Head of caudate nucleus (tissue), 42 donors: ENCODE results near the gene KLF14.
A peak's percentile ranks its signal among the peaks of the same experiment; 100 is the strongest.
"Not testable (repeated sequence)": the region's sequence is repeated elsewhere in the genome, so short reads cannot be mapped to it uniquely, and the experiment has no call there.

Experiments
- DNase-seq, 42 donors: peaks; one replicate each; pipeline versions ENCODE4 v3.0.0 to v3.0.0-alpha.2; 2020 to 2021; ENCODE audit warnings: mixed read lengths in 7 of 42
- intact Hi-C: fragments of 100-400 bp; cut with DNase I; formaldehyde crosslinking; loops from one replicate; pipeline ENCODE4 v1.15.0; 2022

KLF14 gene

DNA sequence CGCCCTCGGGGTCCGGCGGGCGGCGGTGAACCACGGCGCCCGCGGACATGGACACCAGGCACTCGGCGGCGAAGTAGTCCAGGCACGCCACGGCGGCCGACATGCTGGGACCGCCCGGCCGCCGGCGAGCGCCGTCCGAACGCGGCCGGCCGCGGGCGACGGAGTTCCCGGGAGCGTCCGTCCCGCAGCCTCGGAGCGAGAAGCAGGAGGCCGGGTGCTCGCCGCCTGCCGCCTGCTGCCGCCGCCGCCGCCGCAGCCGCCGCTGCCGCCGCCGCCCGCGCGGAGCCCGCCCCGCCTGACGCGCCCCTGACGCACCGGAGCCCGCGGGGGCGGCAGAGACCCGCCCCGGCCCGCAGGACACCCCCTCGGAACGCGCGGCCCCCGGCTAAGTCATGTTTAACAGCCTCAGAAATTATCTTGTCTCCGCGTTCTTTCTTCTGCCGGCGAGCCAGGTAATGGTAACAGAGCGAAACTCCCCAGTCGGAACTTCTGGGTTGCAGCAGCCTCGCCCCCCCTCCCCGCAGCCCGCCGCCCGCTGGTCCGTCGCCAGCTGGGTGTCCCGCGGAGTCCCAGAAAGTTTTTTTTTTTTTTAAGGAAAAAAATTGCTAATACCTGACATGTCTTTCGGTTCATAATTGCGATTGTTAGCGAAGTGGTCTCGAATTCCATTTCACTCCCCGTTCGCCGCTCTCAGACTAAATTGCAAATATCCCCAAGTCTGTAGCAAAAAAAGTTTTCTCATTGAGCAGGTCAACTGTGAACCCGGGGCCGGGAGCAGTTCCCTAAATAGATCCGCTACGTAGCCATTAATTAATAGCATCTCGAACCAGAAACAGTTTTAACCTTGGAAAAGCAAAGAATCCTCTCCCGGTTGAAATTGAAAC lies at the start of gene KLF14:
TSS of gene KLF14 (minus strand) at position 277 of the 884 bp plus-strand sequence. CDS start at position 103, 174 bp downstream.
- DNase-seq, result no peak
- intact Hi-C loops, result no loop called here

GRCh38 chr7:130781346-130781745 lies 47.3 kb upstream of the KLF14 start:
- no peak for DNase-seq

GRCh38 chr7:130777426-130777825 lies 43.4 kb upstream of the KLF14 start:
- intact Hi-C loops, result no loop called here
- DNase-seq, result no peak

More at GRCh38 chr7:130781346-130781745, 47.3 kb upstream of the KLF14 start:
- intact Hi-C loops, result no loop called here

- DNase-seq, intact Hi-C loops: not testable (repeated sequence)
These were observed 38.4 kb upstream of the KLF14 start for GRCh38 chr7:130772456-130772855.

DNA sequence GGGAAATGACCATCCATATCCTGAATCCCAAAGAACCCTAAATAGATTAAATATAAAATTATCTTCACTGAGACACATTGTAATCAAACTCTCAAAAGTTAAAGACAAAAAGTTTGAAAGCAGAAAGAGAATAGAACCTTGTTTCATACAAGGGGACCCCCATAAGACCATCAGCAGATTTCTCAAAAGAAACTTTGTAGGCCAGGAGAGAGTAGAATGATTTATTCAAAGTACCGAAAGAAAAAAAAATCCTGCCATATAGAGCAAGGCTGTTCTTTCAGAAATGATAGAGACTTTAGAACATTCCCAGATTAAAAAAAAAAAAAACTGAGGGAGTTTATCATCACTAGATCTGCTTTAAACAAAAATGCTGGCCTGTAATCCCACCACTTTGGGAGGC lies 34.8 kb upstream of the KLF14 start:
- no peak for DNase-seq
- intact Hi-C loops, result no loop called here

DNA sequence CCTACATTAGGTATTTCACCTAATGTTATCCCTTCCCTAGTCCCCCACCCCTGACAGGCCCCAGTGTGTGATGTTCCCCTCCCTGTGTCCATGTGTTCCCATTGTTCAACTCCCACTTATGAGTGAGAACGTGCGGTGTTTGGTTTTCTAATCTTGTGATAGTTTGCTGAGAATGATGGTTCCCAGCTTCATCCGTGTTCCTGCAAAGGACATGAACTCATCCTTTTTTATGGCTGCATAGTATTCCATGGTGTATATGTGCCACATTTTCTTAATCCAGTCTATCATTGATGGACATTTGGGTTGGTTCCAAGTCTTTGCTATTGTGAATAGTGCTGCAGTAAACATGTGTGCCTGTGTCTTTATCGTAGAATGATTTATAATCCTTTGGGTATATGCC lies 30.6 kb upstream of the KLF14 start:
- intact Hi-C loops, DNase-seq: not testable (repeated sequence)

DNA sequence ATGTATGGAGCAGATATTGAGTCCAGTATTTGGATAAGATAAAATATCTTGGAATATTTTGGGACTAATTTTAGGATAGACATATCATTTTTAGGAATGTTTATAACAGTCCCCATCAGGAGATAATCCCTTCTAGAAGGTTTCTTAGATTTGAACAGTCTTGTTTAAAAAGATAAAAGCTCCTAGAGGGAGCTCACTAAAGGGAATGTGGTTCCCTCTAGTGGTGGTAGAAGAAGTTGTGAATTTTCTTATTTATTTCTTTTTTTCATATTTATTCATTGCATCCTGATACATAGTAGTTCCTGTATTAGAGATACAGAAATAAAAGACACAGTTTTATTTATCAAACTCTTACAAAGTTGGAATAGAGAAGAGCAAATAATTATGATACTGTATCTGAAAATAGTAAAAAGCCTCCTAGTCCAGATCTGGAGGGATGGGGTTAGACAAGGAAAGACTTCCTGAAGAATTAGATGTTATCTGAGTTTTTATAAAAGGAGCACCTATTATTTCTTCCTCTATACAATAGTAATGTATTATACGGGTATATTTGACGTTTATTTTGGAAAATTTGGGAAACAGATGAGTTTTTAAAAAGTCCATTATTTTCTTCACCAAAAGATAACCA lies 24.5 kb upstream of the KLF14 start:
- intact Hi-C loops, result no loop called here

GRCh38 chr7:130756316-130756715 lies 22.3 kb upstream of the KLF14 start:
- intact Hi-C loops, result no loop called here
- no peak for DNase-seq

More for the DNA sequence above, 24.5 kb upstream of the KLF14 start:
- peak in 1 of 42 donors; percentile 4 for DNase-seq

DNA sequence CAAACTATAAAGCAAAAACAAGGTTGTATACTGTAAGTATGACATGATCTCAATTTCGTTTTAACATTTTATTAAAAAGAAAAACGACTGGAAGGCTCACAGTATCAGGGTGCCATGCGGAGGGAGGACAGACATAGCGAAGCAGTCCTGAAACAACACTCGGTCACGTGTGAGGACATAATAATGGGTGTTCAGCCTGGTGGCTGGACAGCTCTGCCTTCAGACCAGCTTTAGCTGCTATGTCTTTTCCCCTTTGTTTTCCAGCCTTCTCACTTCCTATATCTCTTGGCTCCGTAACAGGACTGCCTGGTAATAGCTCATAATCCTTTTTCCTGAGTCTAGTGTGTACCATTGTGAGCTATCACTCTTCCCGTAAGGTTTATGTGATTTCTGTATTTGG lies 18.4 kb upstream of the KLF14 start:
- intact Hi-C loops, result no loop called here
- no peak for DNase-seq

DNA sequence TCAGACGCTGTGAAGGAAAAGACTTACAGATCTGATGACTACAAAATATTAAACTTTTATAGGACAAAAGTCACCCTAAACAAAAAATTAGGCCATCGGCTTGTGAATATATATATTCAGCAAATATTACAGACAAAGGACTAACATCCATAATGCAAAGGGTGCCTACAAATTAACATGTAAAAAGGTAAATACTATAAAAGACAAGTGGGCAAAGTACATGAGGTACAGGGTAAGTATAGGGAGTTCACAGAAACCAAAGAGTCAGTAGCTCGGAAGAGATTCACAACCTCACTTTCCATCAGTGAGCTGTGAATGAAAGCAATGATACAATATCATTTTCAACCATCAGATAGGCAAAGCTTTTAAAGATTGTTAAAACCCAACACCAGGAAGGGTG lies 16.7 kb upstream of the KLF14 start:
- DNase-seq, result no peak
- intact Hi-C loops, result no loop called here

DNA sequence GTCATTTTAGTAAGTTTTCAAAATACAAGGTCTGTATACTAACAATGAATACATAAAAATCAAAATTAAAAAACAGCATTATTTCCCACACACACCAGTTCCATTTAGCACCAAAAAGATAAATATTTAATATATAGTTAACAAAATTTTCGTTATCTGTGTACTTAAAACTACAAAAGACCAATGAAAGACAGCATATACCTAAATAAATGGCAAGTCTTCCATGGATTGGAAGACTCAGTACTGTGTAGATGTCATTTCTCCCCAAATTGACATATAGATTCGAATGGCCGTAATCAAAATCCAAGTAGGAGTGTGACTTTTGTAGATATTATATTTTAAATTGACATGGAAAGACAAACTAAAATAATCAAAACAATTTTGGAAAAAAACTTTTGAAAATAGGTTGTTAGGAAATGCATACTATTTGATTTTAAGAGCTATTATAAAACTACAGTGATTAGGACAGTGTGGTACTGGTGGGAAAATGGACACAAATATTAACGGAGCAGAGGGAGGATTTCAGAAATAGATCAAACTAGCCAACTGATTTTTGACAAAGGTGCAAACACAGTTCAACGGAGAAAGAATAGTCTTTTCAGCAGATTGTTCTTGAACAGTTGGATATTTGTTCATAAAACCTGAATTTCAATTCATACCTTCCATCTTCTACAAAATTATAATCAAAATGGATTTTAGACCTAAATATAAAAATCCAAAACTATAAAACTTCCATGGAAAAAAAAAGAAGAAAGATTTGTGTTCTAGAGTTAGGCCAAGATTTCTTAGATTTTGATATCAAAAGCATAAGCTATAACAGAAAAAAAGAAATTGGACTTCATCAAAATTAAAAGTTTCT lies 14.8 kb upstream of the KLF14 start:
- intact Hi-C loops, result no loop called here
- no peak for DNase-seq

GRCh38 chr7:130741331-130741995 lies 7.5 kb upstream of the KLF14 start:
- intact Hi-C loops, result no loop called here
- no peak for DNase-seq

DNA sequence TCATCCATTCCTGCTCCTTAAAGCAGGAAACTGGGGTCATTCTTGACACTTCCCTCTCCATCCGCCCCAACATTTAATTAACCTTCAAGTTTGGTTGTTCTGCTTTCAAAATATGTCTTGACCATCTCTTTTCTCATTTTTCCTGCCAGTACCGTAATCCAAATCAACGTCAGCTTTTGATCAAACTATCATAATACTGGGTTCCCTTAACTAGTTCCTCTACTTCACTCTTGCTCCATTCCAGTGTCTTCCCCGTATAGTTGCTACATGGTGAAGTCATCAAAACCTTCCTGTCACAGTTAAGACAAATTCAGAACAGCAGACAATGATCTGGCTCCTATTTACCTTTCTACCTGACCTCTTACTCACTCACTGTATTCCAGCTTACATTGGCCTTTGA lies 6.6 kb upstream of the KLF14 start:
- intact Hi-C loops, result no loop called here

DNA sequence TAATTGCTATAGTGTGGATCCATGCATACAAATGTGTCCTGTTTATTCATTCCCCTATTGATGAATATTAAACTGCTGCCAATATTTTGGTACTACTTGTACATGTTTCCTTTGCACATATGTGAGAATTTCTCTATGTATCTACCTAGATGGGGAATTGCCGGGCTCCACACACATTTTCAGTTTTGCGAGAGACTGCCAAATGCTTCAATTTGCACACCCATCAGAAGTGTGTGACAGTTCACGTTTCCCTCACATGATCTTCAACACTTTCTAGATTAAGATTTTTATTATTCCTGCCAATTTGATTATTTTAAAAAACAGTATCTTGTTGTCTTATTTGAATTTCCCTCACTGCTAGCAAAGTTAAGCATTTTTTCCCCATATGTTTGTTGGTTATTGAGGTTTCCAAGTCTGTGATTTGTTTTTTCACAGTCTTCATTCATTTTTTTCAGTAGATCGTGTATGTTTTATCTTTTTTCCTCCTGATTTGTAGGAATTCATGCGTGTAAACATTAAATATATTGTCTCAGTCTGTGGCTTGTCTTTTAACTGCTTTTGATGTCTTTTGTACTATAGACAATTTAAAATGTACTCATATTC lies 2.4 kb upstream of the KLF14 start:
- DNase-seq, result no peak
- intact Hi-C loops, result no loop called here

More for the DNA sequence above, 6.6 kb upstream of the KLF14 start:
- no peak for DNase-seq

- intact Hi-C loops, result no loop called here
These were observed 1.1 kb upstream of the KLF14 start for GRCh38 chr7:130734815-130735716.

DNA sequence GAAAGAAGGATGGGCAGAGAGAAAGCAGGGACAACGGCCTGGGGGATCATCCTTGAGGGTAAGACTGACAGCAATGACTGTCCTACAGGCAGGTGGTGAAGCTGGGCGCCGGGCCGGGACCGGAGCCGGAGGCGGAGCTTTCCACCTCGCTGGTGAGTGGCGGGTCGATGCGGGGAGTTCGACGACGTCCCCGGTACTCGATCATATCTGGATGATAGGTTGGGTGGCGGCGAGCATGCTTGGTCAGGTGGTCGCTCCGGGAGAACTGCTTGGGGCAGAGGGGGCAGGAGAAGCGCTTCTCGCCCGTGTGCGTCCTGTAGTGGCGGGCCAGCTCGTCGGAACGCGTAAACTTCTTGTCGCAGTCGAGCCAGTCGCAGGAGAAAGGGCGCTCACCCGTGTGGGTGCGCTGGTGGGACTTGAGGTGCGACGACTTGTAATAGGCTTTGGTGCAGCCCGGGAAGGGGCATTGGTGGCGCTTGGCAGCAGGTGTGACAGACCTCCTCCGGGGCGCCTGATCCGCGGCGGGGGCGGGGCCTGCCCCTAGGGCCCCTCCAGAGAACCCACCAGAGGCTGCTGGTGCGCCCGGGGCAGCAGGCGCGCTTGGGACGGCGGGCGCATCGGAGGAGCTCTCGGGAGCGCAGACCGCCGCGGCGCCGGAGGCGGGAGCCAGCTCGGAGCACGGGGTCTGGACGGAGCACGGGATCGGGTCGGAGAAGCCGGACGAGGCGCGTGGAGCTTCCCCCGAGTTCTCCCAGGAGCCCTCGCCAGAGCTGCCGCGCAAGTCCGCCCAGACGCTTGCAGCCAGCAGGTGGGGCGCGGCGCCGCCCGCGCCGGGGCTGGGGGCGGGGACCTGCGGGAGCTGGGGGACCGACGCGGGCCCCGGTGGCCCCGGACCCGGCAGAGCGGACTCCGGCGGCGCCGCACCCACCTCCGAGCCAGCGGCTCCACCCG lies 752 bp downstream of the KLF14 start:
- intact Hi-C loops, result no loop called here
- peak in 1 of 42 donors; percentile 4 for DNase-seq

More at GRCh38 chr7:130734815-130735716, 1.1 kb upstream of the KLF14 start:
- DNase-seq, result no peak
